GM18511 (cell line): ENCODE results near the gene PLCB1.
"Not testable (repeated sequence)": the region's sequence is repeated elsewhere in the genome, so short reads cannot be mapped to it uniquely, and the experiment has no call there.

Source experiments
- ATAC-seq: cut with Tn5 transposase; IDR thresholded peaks from one replicate; pipeline ENCODE4 v1.9.1; 2021; ENCODE audit warnings: mild to moderate bottlenecking, moderate library complexity; ENCODE audit not compliant: unreplicated experiment

The PLCB1 gene

DNA sequence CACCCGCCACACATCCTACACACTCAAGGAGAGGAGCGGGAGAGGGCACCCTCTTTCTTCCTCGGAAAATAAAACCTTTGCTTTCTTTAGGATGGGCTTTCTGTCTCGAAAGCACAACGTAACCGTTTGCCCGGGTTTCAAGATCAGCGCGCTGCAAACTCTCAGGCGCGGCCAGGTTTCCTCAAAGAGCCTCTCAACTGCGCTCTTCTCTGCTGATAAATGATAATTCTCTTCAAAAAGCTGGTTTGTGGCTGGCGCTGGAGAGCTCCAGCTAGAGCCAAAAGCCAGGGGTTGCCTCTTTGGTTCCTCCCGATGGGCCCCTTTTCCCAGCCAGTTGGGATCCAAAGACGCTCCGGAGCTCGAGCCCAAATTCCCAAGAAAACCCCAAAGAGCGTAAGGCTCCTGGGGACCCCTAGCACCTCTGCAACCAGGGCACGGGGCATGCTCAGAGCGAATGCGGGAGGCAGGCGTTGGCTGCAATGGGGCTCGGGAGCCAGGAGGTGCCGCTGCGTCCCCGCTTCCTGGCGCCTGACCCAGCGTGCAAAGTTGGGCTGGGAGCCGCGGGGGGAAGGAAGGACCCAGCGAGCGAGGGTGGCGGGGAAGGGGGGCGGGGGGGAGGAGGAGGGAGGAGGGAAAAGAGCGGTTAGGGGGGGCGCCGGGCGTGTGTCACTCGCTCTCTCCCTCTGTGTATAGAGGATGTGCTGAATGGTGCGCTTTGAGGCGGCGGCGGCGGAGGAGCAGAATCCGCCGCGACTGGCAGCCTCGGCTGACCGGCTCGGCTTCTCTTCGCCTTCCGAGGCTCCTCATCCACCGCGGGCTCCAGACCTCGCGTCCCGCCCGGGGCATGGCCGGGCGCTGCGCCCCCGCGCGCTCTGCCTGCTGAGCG lies at the start of gene PLCB1:
PLCB1 (plus strand) TSS at position 669 of the 886 bp plus-strand sequence. CDS start 386 bp downstream, outside the sequence.
- peak; percentile 87 for ATAC-seq

DNA sequence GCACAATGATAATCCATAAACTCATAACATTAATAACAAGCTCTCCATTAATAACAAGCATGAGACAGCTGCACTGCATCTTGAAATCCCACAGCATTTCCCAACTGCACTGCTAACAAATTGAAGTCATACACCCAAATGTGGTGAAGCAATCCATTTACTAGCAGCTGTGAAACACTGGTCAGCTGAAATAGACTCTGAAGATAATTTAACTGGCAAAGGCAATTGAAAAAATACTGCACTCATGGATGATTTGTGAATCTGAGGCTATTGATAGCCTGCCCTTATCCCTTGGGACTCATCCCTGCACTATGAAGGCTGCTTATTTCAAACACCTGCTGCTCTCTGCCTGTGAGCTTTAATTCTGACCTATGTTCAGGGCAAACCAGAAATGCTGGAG lies 49.1 kb upstream of the PLCB1 start:
- ATAC-seq = no peak

DNA sequence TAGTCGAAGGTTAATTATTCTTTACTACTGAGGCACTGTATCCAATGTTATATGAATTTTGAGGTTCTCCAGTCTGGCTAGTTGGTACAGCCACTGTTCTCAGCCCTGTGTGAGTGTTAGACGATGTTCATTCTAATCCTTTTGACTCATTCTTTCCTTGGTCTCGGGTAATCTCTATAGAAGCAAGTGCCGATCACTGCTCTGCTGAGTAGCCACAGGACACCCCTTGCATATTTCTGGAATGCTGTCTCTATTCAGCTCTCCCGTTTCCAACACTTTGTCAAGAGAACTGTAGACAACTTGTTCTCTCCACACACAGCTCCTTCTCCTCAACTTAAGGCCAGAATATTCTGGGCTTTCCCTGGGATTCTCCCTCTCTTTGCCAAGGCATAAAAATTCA lies 42.4 kb upstream of the PLCB1 start:
- no peak for ATAC-seq

DNA sequence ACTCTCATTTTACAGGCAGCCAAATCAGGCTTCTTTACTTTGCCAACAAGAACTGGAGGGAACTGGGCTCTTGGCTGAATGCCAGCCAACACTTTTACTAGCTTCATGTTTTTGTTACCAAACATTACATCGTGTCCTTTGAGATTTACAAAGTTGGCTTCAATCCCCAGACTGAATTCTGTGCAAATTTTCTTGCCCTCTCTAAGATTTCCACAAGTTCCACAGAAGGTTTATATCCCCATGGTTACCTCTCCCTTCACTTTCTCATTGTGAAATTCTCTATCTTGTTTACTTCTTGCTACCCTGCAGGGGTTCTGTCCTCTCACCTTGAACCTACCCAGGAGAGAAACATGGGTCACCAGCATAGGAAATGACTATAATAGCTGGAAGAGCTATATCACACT lies 37.6 kb upstream of the PLCB1 start:
- ATAC-seq = no peak

DNA sequence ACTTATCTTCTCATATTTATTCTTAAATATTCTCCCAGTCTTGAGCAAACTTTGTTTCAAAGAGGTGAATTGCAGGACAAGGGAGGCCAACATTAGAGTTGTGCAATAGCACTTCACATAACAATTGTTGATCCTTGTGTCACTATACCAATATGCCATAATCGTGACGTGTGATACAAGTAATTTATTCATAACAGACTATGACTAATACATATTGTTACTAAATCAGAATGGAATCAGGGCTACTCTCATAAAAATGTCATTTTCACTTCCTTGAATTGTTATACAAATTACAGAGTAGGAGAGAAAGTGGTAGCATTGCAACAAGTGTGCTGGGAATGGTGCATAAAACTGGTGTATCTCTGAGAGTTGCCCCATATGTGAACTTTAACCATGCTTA lies 37.2 kb upstream of the PLCB1 start:
- ATAC-seq = no peak

DNA sequence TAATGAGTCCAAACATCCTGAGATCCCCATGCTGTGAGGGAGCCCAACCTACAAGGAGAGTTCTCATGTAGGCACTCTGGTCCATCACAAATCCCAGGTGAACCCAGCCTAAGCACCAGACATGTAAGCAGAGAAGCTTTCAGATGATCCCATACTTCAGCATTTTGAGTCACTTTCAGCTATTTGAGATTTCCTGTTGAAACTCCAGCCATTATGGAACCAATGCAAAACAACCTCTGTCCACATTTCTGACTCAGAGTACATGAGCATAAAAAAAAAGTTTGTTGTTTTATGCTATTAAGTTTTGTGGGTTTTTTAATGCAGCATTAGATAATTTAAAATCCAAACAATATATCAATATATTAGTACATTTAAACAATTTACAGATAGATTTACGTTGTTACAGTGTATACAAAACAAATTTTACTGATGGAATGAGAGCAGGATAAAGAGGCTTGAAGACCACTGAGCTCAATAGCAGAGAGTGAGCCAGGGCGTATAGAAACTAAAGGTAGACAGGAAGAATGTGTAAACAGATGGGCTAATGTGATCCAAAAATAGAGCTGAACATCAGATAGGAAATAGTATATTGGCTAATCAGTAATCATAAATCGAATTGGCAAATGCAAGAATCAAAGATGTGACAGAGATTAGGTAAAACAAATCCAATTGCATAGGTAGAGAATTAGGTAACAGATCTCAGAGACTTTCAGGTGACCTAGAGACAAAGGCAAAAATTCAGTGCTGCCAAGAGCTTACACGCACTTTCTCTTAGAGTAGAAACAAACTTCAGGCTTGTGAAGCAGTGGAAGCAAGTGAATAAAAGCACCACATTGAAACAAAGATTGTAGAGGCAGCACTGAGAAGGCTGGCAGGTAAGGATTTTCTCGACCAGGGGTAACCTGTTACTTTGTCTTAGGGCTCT lies 36.2 kb upstream of the PLCB1 start:
- ATAC-seq = no peak

DNA sequence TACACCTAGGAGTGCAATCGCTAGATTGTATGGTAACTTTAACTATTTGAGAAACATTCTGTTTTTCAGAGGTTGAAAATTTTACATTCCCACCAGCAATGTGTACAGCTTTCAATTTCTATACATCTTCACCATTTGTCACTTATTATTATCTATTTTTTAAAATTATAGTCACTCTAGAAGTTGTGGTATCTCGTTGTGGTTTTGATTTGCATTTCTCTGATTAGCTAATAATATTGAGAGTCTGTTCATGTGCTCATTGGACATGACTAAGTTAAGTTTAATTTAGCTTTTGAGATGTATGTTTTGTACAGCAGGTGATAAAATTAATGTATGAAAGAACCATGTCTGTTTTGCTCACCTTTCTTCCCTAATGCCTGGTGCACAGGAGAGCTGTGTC lies 34.8 kb upstream of the PLCB1 start:
- ATAC-seq = no peak

DNA sequence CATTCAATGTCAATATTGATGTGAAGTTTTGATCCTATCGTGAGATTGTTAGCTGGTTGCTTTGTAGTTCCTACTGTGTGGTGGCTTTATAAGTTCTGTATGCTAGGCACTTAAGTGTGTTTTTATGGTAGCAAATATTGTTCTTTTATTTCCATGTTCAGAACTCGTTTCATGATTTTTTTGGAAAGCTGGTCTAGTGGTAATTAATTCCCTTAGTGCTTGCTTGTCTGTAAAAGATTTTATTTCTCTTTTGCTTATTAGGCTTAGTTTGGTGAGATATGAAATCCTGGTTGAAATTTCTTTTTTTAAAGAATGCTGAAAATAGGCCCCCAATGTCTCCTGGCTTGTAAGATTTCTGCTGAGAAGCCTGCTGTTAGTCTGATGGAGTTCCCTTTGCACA lies 27.8 kb upstream of the PLCB1 start:
- ATAC-seq = no peak

DNA sequence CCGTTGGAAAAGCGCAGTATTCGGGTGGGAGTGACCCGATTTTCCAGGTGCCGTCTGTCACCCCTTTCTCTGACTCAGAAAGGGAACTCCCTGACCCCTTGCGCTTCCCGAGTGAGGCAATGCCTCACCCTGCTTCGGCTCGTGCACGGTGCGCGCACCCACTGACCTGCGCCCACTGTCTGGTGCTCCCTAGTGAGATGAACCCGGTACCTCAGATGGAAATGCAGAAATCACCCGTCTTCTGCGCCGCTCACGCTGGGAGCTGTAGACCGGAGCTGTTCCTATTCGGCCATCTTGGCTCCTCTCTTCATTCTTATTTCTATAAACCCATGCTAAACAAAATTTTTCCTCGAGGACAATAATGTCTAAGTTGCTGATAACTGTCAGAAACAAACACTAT lies 17.5 kb upstream of the PLCB1 start:
- ATAC-seq = not testable (repeated sequence)

DNA sequence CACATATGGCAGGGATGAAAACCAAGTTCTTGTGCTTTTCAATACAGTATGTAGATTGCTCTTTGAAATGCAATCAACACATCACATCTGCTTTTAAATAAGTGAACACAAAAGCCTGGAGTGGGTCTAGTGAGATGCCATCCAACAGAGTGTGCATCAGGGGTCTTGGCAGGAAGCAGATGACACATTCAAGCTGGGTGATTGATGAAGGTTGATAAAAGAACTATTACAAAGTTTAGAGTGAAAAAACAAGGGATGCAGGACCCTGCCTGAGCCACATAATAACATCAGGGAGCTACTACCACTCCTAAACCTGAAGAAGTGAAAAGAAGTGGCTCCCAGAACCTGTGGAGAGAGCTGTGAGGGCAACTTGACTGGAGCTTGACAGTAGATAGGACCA lies 16.6 kb upstream of the PLCB1 start:
- ATAC-seq = no peak

DNA sequence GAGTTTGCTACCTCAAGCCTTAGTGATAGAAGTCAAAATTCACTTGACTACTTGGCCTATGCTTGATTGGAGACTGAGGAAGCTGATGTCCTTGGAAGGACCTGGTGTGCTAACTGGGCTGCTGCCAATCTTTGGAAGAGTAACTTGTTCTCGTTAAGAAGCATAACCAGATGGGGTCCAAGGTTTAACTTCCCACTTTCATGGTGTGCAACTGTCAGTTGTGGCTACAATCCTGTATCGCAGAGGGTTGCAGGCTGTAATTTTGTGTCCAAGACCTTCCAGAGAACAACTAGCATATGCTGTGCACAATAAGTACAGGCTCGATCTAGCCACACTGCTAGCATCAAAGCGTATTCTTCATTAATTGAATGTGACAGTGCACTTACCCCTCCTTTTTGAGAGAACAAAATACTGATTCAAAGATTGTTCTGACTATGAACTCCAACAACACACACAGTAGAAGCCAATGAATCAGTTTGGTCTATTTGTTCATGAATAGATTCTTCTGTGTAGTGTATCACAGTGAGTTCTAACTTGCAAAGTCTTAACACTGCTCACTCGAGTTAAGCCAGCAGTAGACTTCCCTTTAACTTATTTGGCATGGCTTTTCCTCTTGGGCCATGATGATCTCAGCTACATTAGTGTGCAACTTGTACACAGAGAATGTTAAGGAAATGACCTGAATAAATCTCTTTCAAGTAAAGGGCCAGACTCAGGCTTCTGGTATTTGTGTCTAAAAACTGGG lies 15.8 kb upstream of the PLCB1 start:
- no peak for ATAC-seq

DNA sequence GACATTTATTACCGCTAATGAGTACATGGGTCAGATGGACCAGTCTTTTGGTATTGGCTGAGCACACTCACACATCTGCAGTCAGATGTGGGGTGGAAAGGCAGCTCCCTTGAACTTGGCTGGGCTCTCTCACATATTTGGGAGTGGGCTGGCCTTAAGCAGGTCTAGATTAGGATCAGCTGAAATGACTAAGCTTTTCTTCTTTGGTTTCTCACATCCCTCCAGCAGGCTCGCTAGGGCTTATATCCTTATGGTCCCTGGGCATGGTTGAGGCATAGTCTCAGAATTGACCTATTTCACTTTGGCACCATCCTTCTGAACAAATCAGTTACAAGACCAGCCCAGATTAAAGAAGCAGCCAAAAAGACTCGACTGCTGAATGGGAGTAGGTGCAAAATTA lies 14.4 kb upstream of the PLCB1 start:
- no peak for ATAC-seq

DNA sequence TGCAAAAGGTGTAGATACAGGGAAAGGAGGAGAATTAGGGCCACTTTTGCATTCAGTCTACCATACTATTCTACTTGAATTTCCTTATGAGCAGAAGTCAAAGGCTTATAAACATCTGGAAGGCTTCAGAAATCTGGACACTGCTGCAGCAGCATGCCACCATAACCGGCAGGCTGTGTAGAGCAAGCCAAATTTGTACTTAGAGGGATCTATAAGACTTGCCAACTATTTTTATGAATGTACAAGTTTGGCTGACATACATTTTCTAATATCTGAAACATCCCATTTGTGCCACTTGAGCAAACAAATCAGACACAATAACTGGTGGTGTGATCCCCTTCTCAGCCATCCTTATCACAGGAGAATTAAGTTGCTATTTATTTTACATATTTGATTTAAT lies 14.0 kb upstream of the PLCB1 start:
- ATAC-seq = no peak

DNA sequence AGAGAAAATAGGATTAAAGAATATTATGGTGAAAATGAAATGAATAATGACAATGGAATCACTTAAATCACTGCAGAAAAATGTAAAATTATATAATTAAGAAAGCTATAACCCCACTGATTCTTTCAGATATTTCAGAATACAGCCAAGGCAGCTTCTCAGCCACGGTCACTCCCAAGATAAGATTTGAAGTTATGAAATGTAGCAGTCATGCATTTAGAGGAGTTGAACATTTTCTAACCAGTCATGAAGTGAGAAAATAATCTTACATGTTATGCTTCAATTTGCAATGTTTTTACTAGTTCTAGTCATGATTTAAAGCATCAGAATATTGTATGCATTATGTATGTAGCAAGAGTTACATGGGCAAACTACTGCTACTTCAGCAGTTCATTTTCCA lies 13.3 kb upstream of the PLCB1 start:
- no peak for ATAC-seq

DNA sequence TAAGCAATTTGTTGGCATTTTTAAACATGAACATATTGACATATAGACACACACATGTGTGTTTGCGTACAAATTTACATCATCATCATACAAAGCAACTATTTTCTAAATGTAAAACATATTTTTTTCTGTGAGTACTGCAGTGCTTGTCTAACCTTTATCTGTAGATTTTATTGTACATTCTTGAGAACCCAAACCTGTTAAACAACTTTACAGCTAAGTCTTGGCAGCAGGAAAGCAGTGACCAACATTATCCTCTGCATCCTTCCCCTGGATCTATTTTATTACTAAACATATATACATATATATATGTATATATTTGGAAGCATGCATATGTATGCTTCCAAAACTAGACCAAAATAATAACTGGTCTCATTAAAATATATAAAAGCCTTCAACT lies 10.4 kb upstream of the PLCB1 start:
- no peak for ATAC-seq

DNA sequence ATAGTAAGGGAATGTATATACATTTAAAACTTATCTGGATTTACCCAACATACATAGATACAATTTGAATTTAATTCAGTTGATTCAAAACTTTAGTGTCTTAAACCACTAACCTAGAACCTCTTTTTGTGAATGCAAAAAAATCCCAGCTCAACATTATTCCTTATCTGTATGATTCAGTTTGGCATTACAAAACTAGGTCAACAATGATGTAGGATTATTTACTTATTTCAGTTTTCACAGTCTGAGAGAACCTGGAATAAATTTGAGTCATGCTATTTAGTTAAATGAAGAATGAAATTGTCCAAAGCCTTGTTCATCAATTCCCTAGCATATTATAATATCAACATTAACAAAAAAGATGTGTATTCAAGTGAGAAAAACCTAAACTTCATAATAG lies 7.4 kb upstream of the PLCB1 start:
- ATAC-seq = no peak

DNA sequence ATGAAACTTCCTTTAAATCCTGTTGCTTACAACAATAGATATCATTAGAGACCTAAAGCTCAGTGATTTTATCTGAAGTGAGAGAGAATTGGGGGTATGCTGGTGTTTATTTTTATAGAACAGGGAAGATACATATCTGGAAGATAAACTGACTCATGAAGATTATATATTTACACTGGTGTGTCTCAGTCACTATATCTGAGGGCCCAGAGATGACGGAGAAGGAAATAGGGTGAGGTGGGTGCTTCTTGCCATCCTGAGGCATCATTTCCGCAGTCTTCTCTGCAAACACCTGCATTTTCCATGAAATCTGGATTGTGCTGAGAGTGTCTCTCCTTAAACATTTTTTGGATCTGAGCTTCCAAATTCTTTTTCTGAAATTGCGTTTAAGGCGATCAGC lies 5.9 kb upstream of the PLCB1 start:
- ATAC-seq = no peak

DNA sequence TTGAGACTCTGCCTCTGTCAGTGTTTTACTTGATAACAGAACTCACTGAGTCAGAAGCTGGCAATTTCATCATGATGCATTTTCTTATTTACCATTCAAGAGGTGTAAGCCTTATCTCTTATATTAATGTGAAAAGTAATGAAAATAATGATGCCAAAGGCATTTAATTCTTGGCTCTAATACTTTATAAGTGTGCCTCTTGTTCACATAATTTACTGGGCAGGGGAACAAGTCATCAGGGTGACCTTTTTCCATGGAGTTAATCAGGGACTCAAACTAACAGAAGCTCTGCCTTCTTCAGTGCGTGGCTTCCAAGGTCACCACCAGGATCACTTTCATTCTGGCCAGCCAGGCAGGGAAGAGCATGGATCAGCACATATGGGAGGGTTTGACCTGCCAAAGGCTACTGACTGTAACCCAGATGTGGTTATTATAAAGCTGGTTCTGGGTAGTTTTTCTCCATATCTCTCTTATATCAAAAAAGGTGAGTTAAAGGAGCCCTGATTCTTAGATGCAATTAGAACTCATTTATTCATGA lies 5.2 kb upstream of the PLCB1 start:
- no peak for ATAC-seq

DNA sequence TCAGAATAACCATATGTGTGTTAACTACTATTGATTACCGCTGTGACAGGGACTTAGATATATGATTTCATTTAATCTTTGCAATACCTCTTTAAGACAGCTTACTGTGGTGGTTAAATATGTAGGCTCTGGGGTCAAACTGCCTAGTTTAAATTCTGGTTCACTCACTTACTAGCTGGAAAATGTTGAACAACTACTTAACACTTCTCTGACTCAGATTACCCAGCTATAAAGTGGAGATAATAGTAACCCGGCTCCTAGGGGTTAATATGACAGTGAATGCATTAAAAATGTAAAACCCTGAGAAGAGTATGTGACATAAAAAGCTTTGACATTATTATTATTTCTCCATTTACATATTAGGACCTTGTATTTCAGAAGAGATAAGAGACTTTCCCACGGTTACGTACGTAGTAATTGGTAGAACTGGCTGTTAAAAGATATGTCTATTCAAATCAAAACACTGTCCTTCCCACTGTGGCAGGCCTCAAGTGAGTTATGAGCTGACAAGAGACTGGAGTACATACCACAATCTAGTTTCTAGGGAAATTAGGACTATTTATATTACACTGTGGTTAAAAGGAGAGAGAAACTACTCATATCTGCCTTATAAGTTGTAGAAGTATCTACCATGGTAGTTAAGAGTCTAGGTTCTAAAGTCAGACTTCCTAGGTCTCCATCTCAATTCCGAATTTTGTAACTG lies 4.4 kb upstream of the PLCB1 start:
- ATAC-seq = peak; percentile 67

DNA sequence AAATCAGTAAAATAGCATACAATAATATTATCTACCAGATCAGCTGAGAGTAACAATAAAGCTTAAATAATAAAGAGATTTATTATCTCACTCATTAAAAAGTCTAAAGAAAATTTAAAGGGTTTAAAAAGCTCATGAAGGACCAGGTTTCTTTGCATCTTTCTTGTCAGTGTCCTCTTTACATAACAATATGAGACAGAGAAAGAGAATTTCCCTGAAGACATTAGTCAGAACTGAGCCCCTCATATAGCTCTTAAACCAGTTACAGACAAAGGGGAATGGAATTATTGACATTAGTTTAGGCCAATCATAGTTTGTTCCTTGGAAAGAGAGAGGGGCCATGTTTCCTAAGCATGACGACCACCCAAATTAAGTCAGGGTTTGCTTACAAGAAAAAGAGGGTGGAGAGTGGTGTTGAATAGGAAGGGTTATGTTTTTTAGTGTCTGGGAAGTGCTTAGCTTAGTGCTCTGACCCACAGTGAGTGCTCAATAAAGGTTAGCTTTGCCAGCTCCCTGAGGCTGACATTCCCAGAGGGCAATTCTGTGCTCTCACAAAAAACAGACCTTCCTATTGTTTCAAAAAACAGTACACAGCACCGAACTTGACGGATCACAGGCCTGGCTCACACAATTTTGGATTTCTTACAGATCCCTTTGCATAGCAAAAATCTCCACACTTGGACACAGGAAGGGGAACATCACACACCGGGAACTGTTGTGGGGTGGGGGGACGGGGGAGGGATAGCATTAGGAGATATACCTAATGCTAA lies 3.6 kb upstream of the PLCB1 start:
- no peak for ATAC-seq
